Measurements from ENCODE around the gene PDE8B. TPM values are rescaled to one million over a fixed set of nuclear protein-coding genes. Genes with fewer than 3 reads are reported as not detected.

PDE8B gene
- polyA plus RNA-seq, 1 donor (not counting 4 experiments of a cell fraction or from before 2014, with no cell fraction given) = not detected

GRCh38 chr5:77194762-77195161 lies 15.7 kb upstream of the PDE8B start:
- Histone ChIP-seq H3K4me2 (ENCODE audit: control insufficient read depth, extremely low read depth, insufficient read depth, low read depth, low read length) (no peak overlapping the region), H3K36me3 (ENCODE audit: control insufficient read depth in 2 of 2, extremely low read depth in 1 of 2, insufficient read depth in 2 of 2, low read length in 2 of 2) (no peaks in the 10 kb centered on the region), H3K4me1 (ENCODE audit: control insufficient read depth, extremely low read depth, insufficient read depth, low read length) (no peaks in the 10 kb centered on the region), H3K4me3 (ENCODE audit: control insufficient read depth in 2 of 3, extremely low read depth in 1 of 3, insufficient read depth in 2 of 3, low read depth in 1 of 3, low read length in 3 of 3) (no peak overlapping the region), H3K27ac (ENCODE audit: control insufficient read depth, insufficient read depth, low read length) (no peak overlapping the region), H3K9me1 (ENCODE audit: control insufficient read depth, extremely low read depth, insufficient read depth, low read length) (no peaks in the 10 kb centered on the region), H3K9ac (ENCODE audit: control insufficient read depth, extremely low read depth, insufficient read depth, low read length) (no peak overlapping the region), H3K27me3 (ENCODE audit: control insufficient read depth, extremely low read depth, insufficient read depth, low read length) (no peaks in the 10 kb centered on the region), H2AFZ (ENCODE audit: control insufficient read depth, low read length) (no peak overlapping the region), H3K79me2 (ENCODE audit: control insufficient read depth, insufficient read depth, low read length) (no peaks in the 10 kb centered on the region), H4K20me1 (ENCODE audit: control insufficient read depth, extremely low read depth, insufficient read depth, low read length) (no peaks in the 10 kb centered on the region), H3K9me3 (ENCODE audit: control insufficient read depth, low read depth, low read length) (no peaks in the 10 kb centered on the region)
- FAIRE-seq = no peak
- dilution Hi-C loops (cut with MboI; ENCODE audit: extremely low pct_ligation_motif_present, low sequenced_read_pairs) = no loop called here
- no peak for TF ChIP-seq EZH2 (IDR thresholded peaks at IDR 0.05; ENCODE audit: low read length)
- TF ChIP-seq, protein P1, sequence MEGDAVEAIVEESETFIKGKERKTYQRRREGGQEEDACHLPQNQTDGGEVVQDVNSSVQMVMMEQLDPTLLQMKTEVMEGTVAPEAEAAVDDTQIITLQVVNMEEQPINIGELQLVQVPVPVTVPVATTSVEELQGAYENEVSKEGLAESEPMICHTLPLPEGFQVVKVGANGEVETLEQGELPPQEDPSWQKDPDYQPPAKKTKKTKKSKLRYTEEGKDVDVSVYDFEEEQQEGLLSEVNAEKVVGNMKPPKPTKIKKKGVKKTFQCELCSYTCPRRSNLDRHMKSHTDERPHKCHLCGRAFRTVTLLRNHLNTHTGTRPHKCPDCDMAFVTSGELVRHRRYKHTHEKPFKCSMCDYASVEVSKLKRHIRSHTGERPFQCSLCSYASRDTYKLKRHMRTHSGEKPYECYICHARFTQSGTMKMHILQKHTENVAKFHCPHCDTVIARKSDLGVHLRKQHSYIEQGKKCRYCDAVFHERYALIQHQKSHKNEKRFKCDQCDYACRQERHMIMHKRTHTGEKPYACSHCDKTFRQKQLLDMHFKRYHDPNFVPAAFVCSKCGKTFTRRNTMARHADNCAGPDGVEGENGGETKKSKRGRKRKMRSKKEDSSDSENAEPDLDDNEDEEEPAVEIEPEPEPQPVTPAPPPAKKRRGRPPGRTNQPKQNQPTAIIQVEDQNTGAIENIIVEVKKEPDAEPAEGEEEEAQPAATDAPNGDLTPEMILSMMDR (optimal IDR thresholded peaks at IDR 0.05 in 1 of 3, IDR thresholded peaks at IDR 0.05 in 1 of 3, conservative IDR thresholded peaks at IDR 0.05 in 1 of 3; ENCODE audit: extremely low read depth in 1 of 3, insufficient read depth in 2 of 3, low read length in 3 of 3) = no peak
- no peak for DNase-seq (ENCODE audit: low read depth, low spot score)

- FAIRE-seq (no peak), DNase-seq (ENCODE audit: low read depth, low spot score) (no peak)
- Histone ChIP-seq H3K27ac (ENCODE audit: control insufficient read depth, insufficient read depth, low read length) (no peak overlapping the region), H3K4me2 (ENCODE audit: control insufficient read depth, extremely low read depth, insufficient read depth, low read depth, low read length) (no peak overlapping the region), H3K4me1 (ENCODE audit: control insufficient read depth, extremely low read depth, insufficient read depth, low read length) (no peaks in the 10 kb centered on the region), H4K20me1 (ENCODE audit: control insufficient read depth, extremely low read depth, insufficient read depth, low read length) (no peaks in the 10 kb centered on the region), H3K9me3 (ENCODE audit: control insufficient read depth, low read depth, low read length) (no peaks in the 10 kb centered on the region), H3K36me3 (ENCODE audit: control insufficient read depth in 2 of 2, extremely low read depth in 1 of 2, insufficient read depth in 2 of 2, low read length in 2 of 2) (no peaks in the 10 kb centered on the region), H3K27me3 (ENCODE audit: control insufficient read depth, extremely low read depth, insufficient read depth, low read length) (no peaks in the 10 kb centered on the region), H3K9me1 (ENCODE audit: control insufficient read depth, extremely low read depth, insufficient read depth, low read length) (no peaks in the 10 kb centered on the region), H3K79me2 (ENCODE audit: control insufficient read depth, insufficient read depth, low read length) (no peaks in the 10 kb centered on the region), H3K9ac (ENCODE audit: control insufficient read depth, extremely low read depth, insufficient read depth, low read length) (no peak overlapping the region), H2AFZ (ENCODE audit: control insufficient read depth, low read length) (no peak overlapping the region), H3K4me3 (ENCODE audit: control insufficient read depth in 2 of 3, extremely low read depth in 1 of 3, insufficient read depth in 2 of 3, low read depth in 1 of 3, low read length in 3 of 3) (no peak overlapping the region)
- dilution Hi-C loops (cut with MboI; ENCODE audit: extremely low pct_ligation_motif_present, low sequenced_read_pairs) = no loop called here
- TF ChIP-seq, protein P1 (optimal IDR thresholded peaks at IDR 0.05 in 1 of 3, IDR thresholded peaks at IDR 0.05 in 1 of 3, conservative IDR thresholded peaks at IDR 0.05 in 1 of 3; ENCODE audit: extremely low read depth in 1 of 3, insufficient read depth in 2 of 3, low read length in 3 of 3) = no peak
- TF ChIP-seq EZH2 (IDR thresholded peaks at IDR 0.05; ENCODE audit: low read length) = no peak
Measured at GRCh38 chr5:77197840-77198554, 12.5 kb upstream of the PDE8B start.

All from keratinocyte (primary cell).